ENCODE measurements around the gene ZNF205.

ZNF205 gene

GRCh38 chr16:3101841-3102470 is 10.4 kb upstream of the ZNF205 start:
- peak; percentile 88 for DNase-seq (ENCODE audit: low spot score)

- peak; percentile 59 for DNase-seq (ENCODE audit: low spot score)
These were observed 6.0 kb upstream of the ZNF205 start for GRCh38 chr16:3106205-3106928.

- DNase-seq (ENCODE audit: low spot score) = no peak
These were observed 642 bp downstream of the ZNF205 start for GRCh38 chr16:3112881-3113574.

- no peak for DNase-seq (ENCODE audit: low spot score)
These were observed 1.5 kb downstream of the ZNF205 start for GRCh38 chr16:3113765-3114479.

GRCh38 chr16:3115003-3115402 is 2.6 kb downstream of the ZNF205 start:
- no peak for DNase-seq (ENCODE audit: low spot score)

- no peak for DNase-seq (ENCODE audit: low spot score)
These were observed 3.2 kb downstream of the ZNF205 start for GRCh38 chr16:3115561-3115960.

- DNase-seq (ENCODE audit: low spot score) = no peak
These were observed 5.9 kb downstream of the ZNF205 start for GRCh38 chr16:3118204-3118790.

- DNase-seq (ENCODE audit: low spot score) = no peak
These were observed 6.5 kb downstream of the ZNF205 start for GRCh38 chr16:3118846-3119245.

GRCh38 chr16:3119286-3119685 is 6.9 kb downstream of the ZNF205 start:
- no peak for DNase-seq (ENCODE audit: low spot score)

- no peak for DNase-seq (ENCODE audit: low spot score)
These were observed 7.5 kb downstream of the ZNF205 start for GRCh38 chr16:3119701-3120408.

GRCh38 chr16:3120435-3120834 is 8.0 kb downstream of the ZNF205 start:
- no peak for DNase-seq (ENCODE audit: low spot score)

- no peak for DNase-seq (ENCODE audit: low spot score)
These were observed 9.6 kb downstream of the ZNF205 start for GRCh38 chr16:3121851-3122467.

GRCh38 chr16:3122926-3123570 is 10.7 kb downstream of the ZNF205 start:
- DNase-seq (ENCODE audit: low spot score) = no peak

GRCh38 chr16:3123986-3124886 is 11.8 kb downstream of the ZNF205 start:
- peak; percentile 93 for DNase-seq (ENCODE audit: low spot score)

- no peak for DNase-seq (ENCODE audit: low spot score)
These were observed 15.4 kb downstream of the ZNF205 start for GRCh38 chr16:3127745-3128144.

GRCh38 chr16:3129137-3130131 is 17.0 kb downstream of the ZNF205 start:
- peak; percentile 78 for DNase-seq (ENCODE audit: low spot score)

- peak; percentile 60 for DNase-seq (ENCODE audit: low spot score)
These were observed 19.5 kb downstream of the ZNF205 start for GRCh38 chr16:3131755-3132377.

GRCh38 chr16:3133844-3134243 is 21.5 kb downstream of the ZNF205 start:
- DNase-seq (ENCODE audit: low spot score) = no peak

Measured in kidney capillary endothelial cell (primary cell).